SKM-1 treated with dmso at 0.1 percent for 144 hours (cell line): ENCODE measurements around the gene MIER1.
"Not testable (repeated sequence)": the region's sequence is repeated elsewhere in the genome, so short reads cannot be mapped to it uniquely, and the experiment has no call there.

Experiments
- DNase-seq: peaks from one replicate; lab custom pipeline; 2025; ENCODE audit not compliant: unreplicated experiment; lab: John Stamatoyannopoulos, UW

MIER1 gene

GRCh38 chr1:66937529-66938234 is 12.9 kb downstream of the MIER1 start:
- DNase-seq: no peak

- no peak for DNase-seq
These were observed 13.8 kb downstream of the MIER1 start for GRCh38 chr1:66938613-66939012.

GRCh38 chr1:66940981-66941380 is 16.2 kb downstream of the MIER1 start:
- DNase-seq: no peak

GRCh38 chr1:66943361-66943969 is 18.7 kb downstream of the MIER1 start:
- no peak for DNase-seq

GRCh38 chr1:66944330-66945274 is 19.8 kb downstream of the MIER1 start:
- DNase-seq: no peak

- no peak for DNase-seq
These were observed 20.5 kb downstream of the MIER1 start for GRCh38 chr1:66945316-66945715.

- DNase-seq: no peak
These were observed 22.5 kb downstream of the MIER1 start for GRCh38 chr1:66947267-66947666.

GRCh38 chr1:66951513-66951912 is 26.7 kb downstream of the MIER1 start:
- no peak for DNase-seq

GRCh38 chr1:66954208-66954607 is 29.4 kb downstream of the MIER1 start:
- no peak for DNase-seq

- no peak for DNase-seq
These were observed 33.1 kb downstream of the MIER1 start for GRCh38 chr1:66957938-66958337.

GRCh38 chr1:66966188-66966873 is 41.5 kb downstream of the MIER1 start:
- DNase-seq: not testable (repeated sequence)

- DNase-seq: no peak
These were observed 43.8 kb downstream of the MIER1 start for GRCh38 chr1:66968574-66968973.

GRCh38 chr1:66978201-66978600 is 53.4 kb downstream of the MIER1 start:
- no peak for DNase-seq

- not testable (repeated sequence) for DNase-seq
These were observed 54.8 kb downstream of the MIER1 start for GRCh38 chr1:66979621-66980020.

GRCh38 chr1:66980745-66981367 is 56.1 kb downstream of the MIER1 start:
- DNase-seq: no peak

GRCh38 chr1:66981679-66982078 is 56.9 kb downstream of the MIER1 start:
- no peak for DNase-seq

GRCh38 chr1:66982561-66983260 is 57.9 kb downstream of the MIER1 start:
- DNase-seq: no peak

GRCh38 chr1:66984491-66984890 is 59.7 kb downstream of the MIER1 start:
- DNase-seq: no peak

- DNase-seq: no peak
These were observed 61.0 kb downstream of the MIER1 start for GRCh38 chr1:66985835-66986234.

- DNase-seq: no peak
These were observed 68.3 kb downstream of the MIER1 start for GRCh38 chr1:66993076-66993475.
